Activated CD4-positive, CD25-positive, alpha-beta regulatory T cell treated with anti-CD3 and anti-CD28 coated beads, Interleukin-2, amount 50 U/mL, for 24 hours (primary cell): ENCODE measurements around the gene TAS2R14.

Experiments used
- ATAC-seq, 2 donors: fragments of 150-1000 bp; cut with Tn5 transposase; one replicate each; pipeline ENCODE4 v1.10.0; 2021; ENCODE audit warnings: mild to moderate bottlenecking in 1 of 2, moderate library complexity in 1 of 2

The TAS2R14 gene

GRCh38 chr12:10901427-10901826 is 37.6 kb downstream of the TAS2R14 start:
- no peak for ATAC-seq

GRCh38 chr12:10900972-10901371 is 38.1 kb downstream of the TAS2R14 start:
- ATAC-seq, result no peak

GRCh38 chr12:10900530-10900929 is 38.5 kb downstream of the TAS2R14 start:
- no peak for ATAC-seq

GRCh38 chr12:10896854-10897253 is 42.2 kb downstream of the TAS2R14 start:
- no peak for ATAC-seq

- no peak for ATAC-seq
These were observed 47.1 kb downstream of the TAS2R14 start for GRCh38 chr12:10891937-10892336.

- ATAC-seq, result no peak
These were observed 49.8 kb downstream of the TAS2R14 start for GRCh38 chr12:10889226-10889625.
